ENCODE data around the gene TMEM132E. TPM values are rescaled to one million over a fixed set of nuclear protein-coding genes. Genes with fewer than 3 reads are reported as not detected.

Gene TMEM132E
- total and polyA plus RNA-seq, 2 of the 8 experiments (the other 6 are each of a cell fraction or from before 2014, with no cell fraction given), result 0.45 to 0.60 TPM

DNA sequence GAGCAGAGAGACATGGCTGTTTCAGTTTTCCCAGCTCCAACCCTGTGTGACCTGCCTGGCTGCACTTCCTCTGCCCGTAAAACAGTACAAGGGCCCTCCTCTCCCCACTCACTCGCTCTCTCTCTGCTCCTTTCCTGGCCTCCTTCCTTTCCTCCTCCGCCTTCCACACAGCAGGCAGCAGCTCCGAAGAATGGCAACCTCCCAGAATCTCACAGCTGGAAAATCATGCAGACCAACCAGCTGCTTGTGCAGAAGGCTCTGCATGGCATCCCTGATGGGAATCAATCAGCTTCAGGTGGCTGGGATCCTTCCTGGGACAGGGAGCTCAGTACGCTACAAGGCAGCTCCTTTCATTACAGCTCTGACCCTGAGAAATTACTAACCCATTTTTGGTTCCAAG is 27.4 kb downstream of the TMEM132E start:
- H3K23ac ChIP-seq (ENCODE audit: insufficient read length), result no peak overlapping the region
- H3K18ac ChIP-seq (ENCODE audit: extremely low read depth, low read length), result peak overlapping the region; percentile 67; the same call in 1 of the 2 replicates
- H3K27me3 ChIP-seq (replicated peaks in 1 of 4; ENCODE audit: control insufficient read depth in 3 of 4, extremely low read depth in 1 of 4, insufficient read depth in 3 of 4, low read length in 3 of 4), result no peaks in the 10 kb centered on the region; a peak in 2 of 7 replicates
- no peak overlapping the region for H2AFZ ChIP-seq (ENCODE audit: low read length)
- CTCF ChIA-PET (ENCODE audit: partially characterized antibody), result interaction anchor here (0.7 to 2.3 kb wide), 7 partner anchors 13 to 287 kb away, joined by 3 to 10 read pairs (median 3); no protein-coding TSS in a partner anchor
- TF ChIP-seq KDM1A (IDR thresholded peaks at IDR 0.05; ENCODE audit: borderline replicate concordance, low read length) (peak; percentile 68; the same call in 1 of the 2 replicates), CHD2 (IDR thresholded peaks at IDR 0.05; ENCODE audit: low read length) (no peak)
- DNase-seq (ENCODE audit: low read depth in 1 of 2, low spot score in 2 of 2) (no peak), FAIRE-seq (no peak)
- H3K79me1 ChIP-seq (ENCODE audit: low read depth, low read length), result no peaks in the 10 kb centered on the region
- no peaks in the 10 kb centered on the region for H3K36me3 ChIP-seq (ENCODE audit: control insufficient read depth in 2 of 4, insufficient read depth in 4 of 4, low read length in 3 of 4)
- H2BK12ac ChIP-seq (ENCODE audit: low read depth, low read length), result peak overlapping the region; percentile 77; the same call in 1 of the 2 replicates
- peak overlapping the region; percentile 86 for H2BK20ac ChIP-seq (ENCODE audit: low read length)
- H3K4me3 ChIP-seq (ENCODE audit: extremely low read depth in 1 of 4, insufficient read depth in 2 of 4, low read depth in 3 of 4, low read length in 4 of 4), result no peak overlapping the region
- no peak overlapping the region for H3K4ac ChIP-seq (replicated peaks; ENCODE audit: insufficient read length, low read depth, low read length)
- no peak overlapping the region; the same call in 1 of the 2 replicates for H3K27ac ChIP-seq (ENCODE audit: low read depth, low read length)
- no peak overlapping the region for H4K91ac ChIP-seq (replicated peaks; ENCODE audit: insufficient read length, low read length)
- no peak overlapping the region; a peak in 1 of 4 replicates for H3K4me2 ChIP-seq (ENCODE audit: insufficient read depth in 1 of 2, low read depth in 2 of 2, low read length in 2 of 2)
- no peak overlapping the region for H3K14ac ChIP-seq (ENCODE audit: insufficient read length)
- no peaks in the 10 kb centered on the region; the same call in 1 of the 2 replicates for H3K23me2 ChIP-seq (ENCODE audit: low read depth, low read length)
- peaks cover 17 to 23% (median 20%) of the 10 kb centered on the region in 4 experiments for H3K4me1 ChIP-seq (replicated peaks in 1 of 4; ENCODE audit: control insufficient read depth in 3 of 4, insufficient read depth in 4 of 4, low read length in 3 of 4)
- H2BK5ac ChIP-seq (ENCODE audit: low read depth, low read length), result no peak overlapping the region
- no peak overlapping the region for H2BK15ac ChIP-seq (ENCODE audit: low read length)
- no peak overlapping the region for H3K9ac ChIP-seq (replicated peaks in 1 of 4; ENCODE audit: extremely low read depth in 1 of 4, low read depth in 3 of 4, low read length in 3 of 4)
- WGBS, 2 experiments (ENCODE audit: extremely low coverage in 1 of 2, insufficient coverage in 1 of 2, insufficient read length in 1 of 2, insufficient replicate concordance in 2 of 2, low coverage in 1 of 2, low lambda C conversion rate in 2 of 2, missing lambda C conversion rate in 1 of 2), result 83% methylated on average over 4 of the region's 5 CpGs; no CpG with 5 or more reads in 1 of the 2 experiments
- no peaks in the 10 kb centered on the region for H3K79me2 ChIP-seq (ENCODE audit: control insufficient read depth in 1 of 2, insufficient read depth in 2 of 2, low read length in 2 of 2)
- H2BK120ac ChIP-seq (replicated peaks; ENCODE audit: low read depth, low read length), result no peak overlapping the region
- H4K20me1 ChIP-seq (replicated peaks in 1 of 2; ENCODE audit: control insufficient read depth in 1 of 2, insufficient read depth in 2 of 2, low read length in 2 of 2), result no peaks in the 10 kb centered on the region
- H2AK5ac ChIP-seq (ENCODE audit: low read depth, low read length), result no peak overlapping the region; the same call in 1 of the 2 replicates
- POLR2A ChIA-PET (ENCODE audit: partially characterized antibody), result no interaction called here
- no peak overlapping the region for H4K5ac ChIP-seq (ENCODE audit: insufficient read length, low read depth, low read length)
- H4K8ac ChIP-seq (ENCODE audit: extremely low read depth, insufficient read depth, low read length), result no peak overlapping the region
- H3K56ac ChIP-seq (replicated peaks; ENCODE audit: insufficient read length, low read depth, low read length), result no peak overlapping the region
- H3K9me3 ChIP-seq (ENCODE audit: insufficient read depth in 2 of 2, low read depth in 1 of 2, low read length in 1 of 2), result no peaks in the 10 kb centered on the region

Measured in H1 (cell line).